ENCODE results near the gene PDGFC.

- no peak for TF ChIP-seq CTCF (conservative IDR thresholded peaks at IDR 0.05)
- no peak for TF ChIP-seq EZH2 (IDR thresholded peaks at IDR 0.05; ENCODE audit: low read depth)
Observed at GRCh38 chr4:156756118-156756517, 215.5 kb downstream of the PDGFC start.

Measured in PC-9 (cell line).